Testis (tissue), 3 donors: ENCODE results near the gene PRRT1B. TPM values are rescaled to one million over a fixed set of nuclear protein-coding genes. Genes with fewer than 3 reads are reported as not detected.

Experiments used
- DNase-seq: peaks from one replicate; pipeline ENCODE4 v3.0.0-alpha.2; 2019
- H3K27ac ChIP-seq, 2 donors: fragments of 200-600 bp; sonication (generic); one replicate each; pipeline ENCODE4 v1.5.1; 2019
- H3K27me3 ChIP-seq: fragments of 200-600 bp; sonication (generic); one replicate; pipeline ENCODE4 v1.5.1; 2019
- H3K36me3 ChIP-seq: fragments of 200-600 bp; sonication (generic); one replicate; pipeline ENCODE4 v1.5.1; 2017; ENCODE audit warnings: low read depth; ENCODE audit errors: missing control alignments
- H3K4me1 ChIP-seq: fragments of 200-600 bp; sonication (generic); one replicate; pipeline ENCODE4 v1.5.1; 2019
- H3K4me3 ChIP-seq, 2 donors: fragments of 200-600 bp; sonication (generic); one replicate each; pipeline ENCODE4 v1.5.1; 2017 to 2019
- H3K9me3 ChIP-seq: fragments of 200-600 bp; sonication (generic); one replicate; pipeline ENCODE4 v1.5.1; 2017
- CTCF ChIP-seq, 3 experiments: fragments of 450-650 bp in 2 of 3; fragments of 200-600 bp in 1 of 3; sonication (generic) in 1 of 3; IDR thresholded peaks; one replicate each; pipeline ENCODE4 v1.5.1; 2016 to 2019; ENCODE audit warnings: antibody characterized with exemption in 3 of 3, mild to moderate bottlenecking in 2 of 3, moderate library complexity in 1 of 3
- POLR2A ChIP-seq: fragments of 450-650 bp; IDR thresholded peaks from one replicate; pipeline ENCODE4 v1.6.1; 2017; ENCODE audit warnings: antibody characterized with exemption, mild to moderate bottlenecking, moderate library complexity
- WGBS, 2 donors: methylation state at CpG; one replicate each; pipeline ENCODE4 v1.1.5; 2018; 5-methylcytosine and 5-hydroxymethylcytosine counted together
- intact Hi-C: fragments of 100-400 bp; cut with DNase I; formaldehyde crosslinking; loops from one replicate; pipeline ENCODE4 v1.15.1; 2023; ENCODE audit warnings: low total_unique reads
- polyA plus RNA-seq: library from polyadenylated mRNA; stranded (reverse); fragments of 350-450 nt; fragmentation: Illumina TruSeq; extraction: RNeasy Lipid Tissue Mini Kit (QIAGEN cat#74804); gene quantifications from one replicate; pipeline ENCODE4 v1.2.3, GENCODE V29; 2014; ENCODE audit warnings: low read depth, low replicate concordance; ENCODE audit not compliant: insufficient read depth
- total RNA-seq, 2 donors: library from RNA; depleted of rRNA; stranded (reverse); fragments of >200 nt; gene quantifications; one replicate each; pipeline ENCODE4 v1.2.3, GENCODE V29; 2016

PRRT1B gene
- total and polyA plus RNA-seq, 3 donors from 2014 or later = 0.47 TPM; not detected in 2

DNA sequence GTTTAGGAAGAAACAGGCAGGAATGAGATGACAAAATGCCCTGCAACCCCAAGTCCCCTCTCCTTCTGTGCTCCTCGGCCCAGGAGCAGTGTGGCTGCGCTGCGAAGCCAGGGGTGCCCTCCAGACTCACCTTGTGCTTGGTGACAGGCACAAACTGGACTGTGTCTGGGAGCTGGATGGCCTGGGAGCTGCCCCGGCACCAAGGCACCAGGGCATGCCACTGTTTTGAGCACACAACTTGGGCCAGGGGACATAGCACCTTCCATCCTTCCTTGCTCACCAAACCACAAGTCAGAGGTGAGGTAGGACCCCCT, 51.1 kb downstream of the PRRT1B start:
- no peaks in the 10 kb centered on the region for H3K27me3 ChIP-seq
- H3K27ac ChIP-seq = no peak overlapping the region
- H3K36me3 ChIP-seq = no peaks in the 10 kb centered on the region
- no peak overlapping the region for H3K4me3 ChIP-seq
- no peak for DNase-seq
- TF ChIP-seq CTCF (IDR thresholded peaks at IDR 0.05) = no peak
- TF ChIP-seq POLR2A = no peak
- WGBS, 2 donors = 95 to 97% methylated on average over 3 to 4 of the region's 4 CpGs
- peaks cover 3% of the 10 kb centered on the region for H3K4me1 ChIP-seq
- intact Hi-C loops = loop anchor here (5.0 kb wide), 1 partner anchor 51 kb away; no protein-coding TSS in a partner anchor
- no peaks in the 10 kb centered on the region for H3K9me3 ChIP-seq

- intact Hi-C loops = loop anchor here (5.0 kb wide), 1 partner anchor 50 kb away; no protein-coding TSS in a partner anchor
- no peak overlapping the region for H3K4me3 ChIP-seq
- no peak for TF ChIP-seq CTCF (IDR thresholded peaks at IDR 0.05)
- no peak for DNase-seq
- peaks cover 8% of the 10 kb centered on the region for H3K4me1 ChIP-seq
- 94 to 100% methylated on average over 4 to 7 of the region's 7 CpGs for WGBS, 2 donors
- H3K36me3 ChIP-seq = no peaks in the 10 kb centered on the region
- H3K9me3 ChIP-seq = no peaks in the 10 kb centered on the region
- H3K27ac ChIP-seq = no peak overlapping the region
- H3K27me3 ChIP-seq = no peaks in the 10 kb centered on the region
Observed at GRCh38 chr9:131597246-131597645, 51.9 kb downstream of the PRRT1B start.

GRCh38 chr9:131598121-131598520, 52.8 kb downstream of the PRRT1B start:
- no peak overlapping the region for H3K4me3 ChIP-seq
- H3K9me3 ChIP-seq = no peaks in the 10 kb centered on the region
- no peak overlapping the region for H3K27ac ChIP-seq
- DNase-seq = peak; percentile 46
- H3K27me3 ChIP-seq = no peaks in the 10 kb centered on the region
- intact Hi-C loops = loop anchor here (5.0 kb wide), 1 partner anchor 49 kb away; no protein-coding TSS in a partner anchor
- peaks cover 11% of the 10 kb centered on the region for H3K4me1 ChIP-seq
- no peaks in the 10 kb centered on the region for H3K36me3 ChIP-seq
- TF ChIP-seq POLR2A (no peak), CTCF (IDR thresholded peaks at IDR 0.05) (no peak)
- 84 to 91% methylated on average over 11 to 17 of the region's 17 CpGs for WGBS, 2 donors

- Histone ChIP-seq H3K4me3 (no peak overlapping the region), H3K27me3 (no peaks in the 10 kb centered on the region), H3K36me3 (no peaks in the 10 kb centered on the region), H3K4me1 (peaks cover 17% of the 10 kb centered on the region), H3K27ac (peak overlapping the region in 1 of 2 donors; percentile 15), H3K9me3 (no peaks in the 10 kb centered on the region)
- 65 to 71% methylated on average over 14 of the region's 14 CpGs for WGBS, 2 donors
- TF ChIP-seq POLR2A (no peak), CTCF (IDR thresholded peaks at IDR 0.05) (no peak)
- intact Hi-C loops = no loop called here
- DNase-seq = peak; percentile 69
Observed at GRCh38 chr9:131601683-131602181, 56.4 kb downstream of the PRRT1B start.

GRCh38 chr9:131603199-131603598, 57.9 kb downstream of the PRRT1B start:
- intact Hi-C loops = no loop called here
- DNase-seq = no peak
- Histone ChIP-seq H3K27me3 (no peaks in the 10 kb centered on the region), H3K4me3 (no peak overlapping the region), H3K4me1 (peaks cover 22% of the 10 kb centered on the region), H3K36me3 (no peaks in the 10 kb centered on the region), H3K9me3 (no peaks in the 10 kb centered on the region), H3K27ac (no peak overlapping the region)
- WGBS, 2 donors = 91 to 94% methylated on average over 9 of the region's 9 CpGs
- TF ChIP-seq CTCF (IDR thresholded peaks at IDR 0.05) (no peak), POLR2A (no peak)
